Cerebellar nuclear complex (tissue), 1 donor: Measurements from ENCODE around the gene RIC8A.
A peak's percentile ranks its signal among the peaks of the same experiment; 100 is the strongest.
"Not testable (repeated sequence)": the region's sequence is repeated elsewhere in the genome, so short reads cannot be mapped to it uniquely, and the experiment has no call there.

ENCODE experiments used
- DNase-seq, 2 experiments: peaks; one replicate each; lab custom pipeline; 2025; lab: John Stamatoyannopoulos, UW

Gene RIC8A

DNA sequence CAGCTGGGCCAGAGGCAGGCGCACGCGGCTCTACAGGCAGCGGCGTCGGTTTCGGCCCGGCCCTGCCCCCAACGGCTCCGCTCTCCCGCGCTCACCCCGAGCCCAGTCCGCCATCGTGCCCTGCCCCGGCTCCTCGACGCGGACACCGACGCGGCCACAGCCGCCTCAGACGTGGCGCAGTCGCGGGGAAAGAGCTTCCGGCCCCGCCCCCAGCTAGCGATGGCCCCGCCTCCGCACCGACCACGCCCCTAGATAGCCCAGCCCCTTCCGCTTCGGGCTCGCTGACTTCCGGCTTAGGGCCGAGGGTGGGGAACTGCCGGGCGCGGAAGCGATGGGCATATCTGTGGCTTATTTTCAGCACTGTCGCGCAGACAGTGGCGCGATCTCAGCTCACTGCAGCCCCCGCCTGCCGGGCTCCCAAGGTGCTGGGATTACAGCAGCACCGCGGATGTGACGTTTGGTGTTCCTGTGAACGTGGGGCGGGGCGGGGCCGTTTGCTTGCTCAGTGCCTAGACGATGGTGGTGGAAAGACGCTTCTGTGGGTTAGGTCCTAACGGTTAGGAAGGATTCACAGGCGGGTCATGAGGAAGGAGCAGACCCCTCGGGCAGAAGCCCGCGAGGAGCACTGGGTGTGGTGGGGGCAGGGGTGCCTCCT, at the start of gene RIC8A, which contains the start of gene BET1L:
Gene RIC8A (plus strand): TSS at position 501 of the 655 bp plus-strand sequence. CDS start 1,147 bp downstream, outside the sequence.
Gene BET1L (minus strand): TSS at position 192 of the 655 bp plus-strand sequence. CDS start 78 bp downstream, at position 114.
- DNase-seq = peak; percentile 90 to 95

DNA sequence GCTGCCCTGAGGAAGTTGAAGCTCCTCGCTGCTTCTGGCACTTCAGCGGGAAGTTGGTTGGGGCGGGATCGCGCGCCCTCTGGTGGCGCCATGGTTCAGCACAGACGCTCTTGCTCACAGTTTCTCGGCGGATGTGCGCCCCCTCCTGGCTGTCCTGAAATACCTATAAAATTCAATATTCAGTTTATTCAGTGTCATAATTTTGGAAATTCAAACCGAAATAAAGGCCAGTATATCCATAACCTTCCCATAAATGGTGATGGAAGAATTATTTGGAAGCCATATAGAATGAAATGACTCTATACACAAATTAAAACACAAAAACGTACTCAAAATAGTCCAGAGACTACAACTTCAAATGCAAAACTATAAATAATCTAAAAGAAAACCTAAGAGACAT, 27.3 kb upstream of the RIC8A start:
- not testable (repeated sequence) for DNase-seq

DNA sequence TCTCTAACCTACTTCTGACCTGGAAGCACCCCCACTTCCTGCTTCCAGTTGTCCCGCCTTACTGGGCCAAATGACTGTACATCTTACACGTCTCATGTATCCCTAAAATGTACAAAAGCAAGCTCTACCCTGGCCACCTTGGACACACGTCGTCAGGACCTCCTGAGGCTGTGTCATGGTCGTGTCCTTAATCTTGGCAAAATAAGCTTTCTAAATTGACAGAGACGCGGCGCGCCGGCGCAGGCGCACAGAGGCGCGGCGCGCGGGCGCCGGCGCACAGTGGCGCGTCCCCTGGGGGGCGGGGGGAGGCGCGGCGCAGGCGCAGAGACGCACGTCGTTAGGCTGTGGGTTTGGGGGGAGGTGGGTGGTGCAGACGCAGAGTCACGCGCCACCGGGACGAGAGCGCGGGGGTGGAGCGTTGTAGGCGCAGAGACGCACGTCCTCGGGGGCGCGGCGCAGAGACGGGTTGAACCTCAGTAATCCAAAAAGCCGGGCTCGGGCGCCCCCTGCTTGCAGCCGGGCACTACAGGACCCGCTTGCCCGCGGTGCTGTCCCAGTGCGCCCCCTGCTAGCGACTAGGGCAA, 18.2 kb upstream of the RIC8A start:
- DNase-seq = not testable (repeated sequence)

DNA sequence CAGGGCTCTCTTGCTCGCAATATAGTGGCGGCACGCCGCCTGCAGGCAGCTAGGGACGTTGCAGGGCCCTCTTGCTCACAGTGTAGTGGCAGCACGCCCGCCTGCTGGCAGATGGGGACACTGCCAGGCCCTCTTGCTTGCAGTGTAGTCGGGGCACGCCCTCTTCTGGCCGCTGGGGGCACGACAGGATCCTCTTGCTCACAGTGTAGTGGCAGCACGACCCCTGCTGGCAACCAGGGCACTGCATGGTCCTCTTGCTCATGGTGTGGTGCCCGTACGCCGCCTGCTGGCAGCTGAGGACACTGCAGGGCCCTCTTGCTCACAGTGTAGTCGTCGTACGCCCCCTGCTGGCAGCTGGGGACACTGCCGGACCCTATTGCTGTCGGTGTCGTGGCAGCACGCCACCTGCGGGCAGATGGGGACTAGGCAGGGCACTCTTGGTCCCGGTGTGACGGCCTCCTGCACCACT, 17.6 kb upstream of the RIC8A start:
- DNase-seq = not testable (repeated sequence)

DNA sequence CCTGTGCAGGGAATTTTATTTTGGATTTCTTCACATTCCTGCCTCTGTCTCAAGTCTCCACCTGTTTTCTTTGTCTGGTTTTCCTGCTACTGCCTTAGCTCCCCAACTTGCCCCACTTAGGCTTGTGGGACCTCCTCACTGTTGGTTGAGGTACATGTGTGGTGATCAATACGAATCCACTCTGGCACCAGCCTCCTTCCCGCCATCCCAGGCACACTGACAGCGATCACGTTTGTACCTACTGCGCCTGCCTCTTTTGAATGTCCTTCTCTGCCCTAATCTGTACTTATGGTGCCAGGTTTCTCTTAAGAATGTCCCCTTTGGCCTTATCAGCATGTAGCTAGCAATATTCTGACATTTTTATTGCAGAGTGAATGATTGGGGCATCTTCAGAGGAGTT, 17.0 kb upstream of the RIC8A start:
- DNase-seq = not testable (repeated sequence)

DNA sequence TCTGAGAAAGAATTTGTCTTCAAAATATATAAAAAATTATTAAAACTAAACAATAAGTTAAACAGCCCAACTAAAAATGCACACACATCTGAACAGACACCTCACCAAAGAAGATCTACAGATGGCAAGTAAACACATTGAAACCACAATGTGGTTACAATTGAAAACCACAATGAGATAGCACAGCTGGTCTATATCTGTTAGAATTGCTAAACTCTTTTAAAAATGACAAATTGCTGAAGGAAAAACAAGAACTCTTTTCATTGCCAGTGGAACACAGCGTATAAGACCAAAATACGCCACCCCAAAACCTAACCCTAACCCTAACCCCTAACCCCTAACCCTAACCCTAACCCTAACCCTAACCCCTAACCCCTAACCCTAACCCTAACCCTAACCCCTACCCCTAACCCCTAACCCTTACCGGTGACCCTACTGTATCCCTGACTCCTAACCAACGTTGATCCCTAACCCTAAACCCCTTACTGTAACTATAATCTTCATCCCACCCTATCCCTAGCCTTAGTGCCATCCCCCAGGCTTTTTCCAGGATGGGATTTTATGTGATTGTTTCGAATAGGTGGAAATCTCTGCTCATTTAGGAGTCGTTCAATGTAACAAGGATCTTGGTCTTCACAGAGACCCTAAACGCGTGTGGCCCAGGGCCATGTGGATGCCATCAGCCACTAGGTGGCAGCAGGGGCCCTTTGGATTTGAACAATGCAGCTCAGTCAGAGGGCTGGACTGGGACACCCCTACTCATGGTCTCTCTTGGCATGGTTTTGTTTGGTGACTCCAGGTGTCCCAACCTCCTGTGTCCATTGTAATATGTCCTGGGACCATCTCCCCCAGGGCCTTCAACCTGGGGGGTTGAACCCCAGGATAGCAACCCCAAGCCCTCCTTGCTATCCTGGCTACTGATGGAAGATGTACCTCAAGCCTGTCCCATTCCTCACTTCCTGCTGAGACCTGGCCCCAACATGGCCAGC, 15.7 kb upstream of the RIC8A start:
- not testable (repeated sequence) for DNase-seq

- not testable (repeated sequence) for DNase-seq
These were observed 14.8 kb upstream of the RIC8A start, which contains the start of gene SCGB1C1 for GRCh38 chr11:192674-193128. Gene SCGB1C1, plus strand, starts transcription at chr11:193078. Its CDS starts 22 bp downstream, at chr11:193100.

- not testable (repeated sequence) for DNase-seq
These were observed 14.0 kb upstream of the RIC8A start for GRCh38 chr11:193481-193880.

GRCh38 chr11:196786-197731, 10.4 kb upstream of the RIC8A start:
- no peak for DNase-seq

DNA sequence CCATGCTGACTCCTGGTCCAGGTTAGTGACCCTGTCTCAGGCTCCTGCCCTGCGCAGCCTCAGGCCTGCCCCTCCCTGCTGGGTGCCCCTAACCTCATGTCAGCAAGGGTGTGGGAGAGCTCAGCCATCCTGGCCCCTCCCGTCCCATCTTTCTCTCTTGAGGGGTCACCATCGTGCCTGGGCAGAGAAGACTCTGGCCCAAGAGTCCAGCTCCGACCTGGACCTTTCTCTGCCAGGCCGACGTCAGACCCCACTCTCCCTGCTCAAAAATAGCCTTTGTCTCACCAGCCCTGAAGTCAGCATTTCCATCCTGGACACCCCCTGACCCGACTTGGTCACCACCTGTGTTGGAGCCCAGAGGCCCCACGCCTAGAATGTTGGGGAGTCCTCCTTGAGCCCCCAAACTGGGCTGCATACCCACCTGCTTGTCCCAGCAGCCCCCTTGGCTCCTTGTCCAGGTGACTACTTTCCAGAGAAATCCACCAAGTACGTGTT, 9.7 kb upstream of the RIC8A start:
- DNase-seq = no peak

GRCh38 chr11:198236-198806, 9.2 kb upstream of the RIC8A start:
- DNase-seq = no peak

DNA sequence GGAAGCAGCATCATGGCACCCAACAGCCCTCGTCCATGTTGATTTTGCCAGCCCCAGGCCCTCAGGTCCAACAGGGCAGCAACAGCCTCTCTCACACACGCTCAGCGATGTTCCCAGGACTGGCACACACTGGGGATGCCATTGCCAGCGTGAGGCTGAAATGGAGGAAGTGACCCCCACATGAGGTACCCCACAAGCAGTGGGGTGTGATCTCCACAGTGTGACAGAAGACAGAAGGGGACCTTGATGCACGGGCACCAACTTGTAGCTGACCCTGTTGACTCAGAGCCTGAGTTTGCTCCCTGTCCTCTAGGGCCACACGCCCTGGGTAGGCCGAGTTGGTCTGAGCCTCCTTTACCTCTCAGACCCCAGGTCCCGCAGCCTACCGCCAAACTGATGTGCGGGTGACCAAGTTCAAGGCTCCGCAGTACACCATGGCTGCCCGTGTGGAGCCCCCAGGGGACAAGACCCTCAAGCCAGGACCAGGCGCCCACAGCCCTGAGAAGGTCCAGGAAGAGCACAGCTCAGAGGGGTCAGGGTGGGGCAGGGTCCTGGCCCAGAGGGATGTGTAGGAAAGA, 8.4 kb upstream of the RIC8A start:
- no peak for DNase-seq

DNA sequence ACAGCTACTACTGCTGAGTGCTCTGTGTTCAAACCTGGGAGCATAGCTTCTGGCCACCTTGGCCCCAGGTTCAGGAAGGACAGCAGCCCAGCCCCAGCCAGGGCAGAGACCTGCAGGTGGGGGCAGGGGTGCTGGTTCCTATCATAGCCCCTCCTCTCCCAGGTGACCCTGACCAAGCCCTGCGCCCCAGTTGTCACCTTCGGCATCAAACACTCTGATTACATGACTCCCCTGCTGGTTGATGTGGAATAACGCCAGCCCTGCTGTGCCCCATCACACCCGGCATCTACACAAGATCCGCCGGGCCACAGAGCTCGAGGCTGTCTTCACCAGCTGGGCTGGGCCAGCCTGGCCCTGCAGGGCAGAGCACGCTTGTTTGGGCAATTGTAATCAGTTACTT, 7.7 kb upstream of the RIC8A start:
- no peak for DNase-seq

DNA sequence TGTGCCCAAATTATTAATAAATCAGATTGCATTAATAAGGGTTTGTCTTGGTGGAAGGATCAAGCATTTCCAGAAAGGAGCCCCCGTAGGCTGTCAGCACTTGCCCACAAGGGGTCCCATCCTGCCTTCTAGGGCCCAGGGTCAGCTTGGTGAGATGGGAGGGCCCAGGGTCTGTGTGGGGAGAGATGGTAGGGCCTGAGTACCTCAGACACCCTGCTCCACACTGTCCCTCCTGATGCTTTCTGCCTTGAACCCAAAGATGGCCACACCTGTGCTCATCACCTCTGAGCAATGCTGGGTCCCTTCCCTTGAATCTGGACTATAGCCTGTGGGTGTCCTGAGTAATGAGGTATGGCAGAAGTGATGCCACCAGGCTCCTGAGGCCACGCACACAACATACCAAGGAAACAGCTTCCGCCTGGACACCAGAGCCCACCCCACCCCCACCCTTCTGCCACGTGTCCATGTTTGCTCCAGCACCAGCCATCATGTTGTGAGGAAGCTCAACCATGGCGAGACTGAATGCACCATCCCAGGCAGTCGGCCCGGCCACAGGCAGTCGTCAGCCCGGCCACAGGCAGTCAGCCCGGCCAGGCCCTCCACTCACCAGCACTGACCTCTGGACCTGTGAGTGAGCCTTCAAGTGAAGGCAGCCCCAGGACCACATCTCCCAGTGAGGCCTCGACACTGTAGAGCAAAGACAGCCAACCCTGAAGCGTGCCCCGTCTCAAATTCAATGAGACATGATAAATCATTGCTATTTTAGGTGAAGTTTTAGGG, 7.1 kb upstream of the RIC8A start:
- no peak for DNase-seq

- DNase-seq = no peak
These were observed 5.5 kb upstream of the RIC8A start for GRCh38 chr11:201966-202365.

- DNase-seq = no peak
These were observed 5.0 kb upstream of the RIC8A start for GRCh38 chr11:202490-202889.

- no peak for DNase-seq
These were observed 4.2 kb upstream of the RIC8A start for GRCh38 chr11:203056-203944.

DNA sequence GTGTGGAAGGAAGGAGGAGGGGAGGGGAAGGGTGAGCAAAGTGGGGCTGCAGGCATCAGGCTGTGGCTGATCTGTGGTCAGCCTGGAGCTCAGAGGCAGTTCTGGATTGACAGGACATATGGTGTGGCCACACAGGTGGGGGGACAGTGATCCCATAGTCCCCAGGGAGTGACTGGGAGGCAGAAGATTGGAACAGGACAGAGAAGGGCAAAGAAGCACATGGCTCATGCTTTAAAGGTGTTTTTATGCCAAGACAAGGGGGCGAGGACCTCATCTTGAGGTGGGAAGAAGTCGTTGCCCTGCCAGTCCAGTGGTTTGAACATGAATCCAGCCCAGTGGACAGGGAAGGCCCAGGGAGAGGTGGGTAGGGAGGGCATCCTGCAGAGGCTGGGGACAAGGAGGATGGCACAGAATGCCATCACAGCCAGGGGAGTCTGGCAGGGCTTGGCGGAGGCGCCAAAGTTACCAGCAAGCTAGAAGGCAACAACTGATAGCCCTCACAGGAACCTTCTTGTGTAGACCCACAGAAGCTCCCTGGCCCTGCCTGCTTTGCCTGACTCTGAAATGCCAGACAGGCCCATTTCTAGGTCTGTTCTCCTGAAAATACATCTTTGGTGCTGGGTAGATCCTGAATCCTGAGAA, 3.4 kb upstream of the RIC8A start:
- DNase-seq = no peak
